CD4-positive, alpha-beta T cell treated with Interleukin-17A for 4 hours (primary cell): Measurements from ENCODE around the gene ITGA3.

Source experiments
- DNase-seq: peaks from one replicate; pipeline ENCODE4 v3.0.0-alpha.2; 2020; ENCODE audit warnings: mixed read lengths

ITGA3 gene

GRCh38 chr17:50132104-50132794 is 76.3 kb downstream of the ITGA3 start:
- DNase-seq: no peak

GRCh38 chr17:50133028-50133768 is 77.3 kb downstream of the ITGA3 start:
- no peak for DNase-seq

GRCh38 chr17:50133769-50134099 is 77.8 kb downstream of the ITGA3 start:
- no peak for DNase-seq

GRCh38 chr17:50134206-50135110 is 78.5 kb downstream of the ITGA3 start:
- DNase-seq: no peak

GRCh38 chr17:50135316-50136095 is 79.6 kb downstream of the ITGA3 start:
- no peak for DNase-seq

GRCh38 chr17:50136096-50136687 is 80.3 kb downstream of the ITGA3 start:
- no peak for DNase-seq

GRCh38 chr17:50137042-50137441 is 81.1 kb downstream of the ITGA3 start:
- DNase-seq: no peak

GRCh38 chr17:50139185-50139783 is 83.4 kb downstream of the ITGA3 start:
- no peak for DNase-seq
